ENCODE results near the gene SLC43A2. TPM values are rescaled to one million over a fixed set of nuclear protein-coding genes. Genes with fewer than 3 reads are reported as not detected.

The SLC43A2 gene
- total and polyA plus RNA-seq, 2 of the 13 experiments (the other 11 are each of a cell fraction or from before 2014, with no cell fraction given) = 7.3 to 20.0 TPM

GRCh38 chr17:1649844-1650501 is 21.3 kb upstream of the SLC43A2 start, which contains the start of gene RILP (continued):
- TF ChIP-seq ZNF407 (CRISPR knock-in tag; IDR thresholded peaks at IDR 0.05; ENCODE audit: not compliant biosample characterization) = no peak
- no peak for TF ChIP-seq THAP7 (CRISPR knock-in tag; IDR thresholded peaks at IDR 0.05)
- no peak for TF ChIP-seq MZF1 (CRISPR knock-in tag; IDR thresholded peaks at IDR 0.05; ENCODE audit: borderline replicate concordance)
- no peak for TF ChIP-seq NONO (IDR thresholded peaks at IDR 0.05)
- TF ChIP-seq NONO (CRISPR knock-in tag; conservative IDR thresholded peaks at IDR 0.05) = 0 out of 2 replicates have a peak, but pooled peaks have one; percentile 1
- peak; percentile 46; the same call in 1 of the 2 replicates for TF ChIP-seq ZBTB21 (CRISPR knock-in tag; IDR thresholded peaks at IDR 0.05)
- TF ChIP-seq LBX2 (CRISPR knock-in tag; IDR thresholded peaks at IDR 0.05; ENCODE audit: borderline replicate concordance) = no peak; the same call in 1 of the 2 replicates
- no peak for TF ChIP-seq TBP (CRISPR knock-in tag; IDR thresholded peaks at IDR 0.05)
- TF ChIP-seq ZNF605 (CRISPR knock-in tag; IDR thresholded peaks at IDR 0.05) = peak; percentile 65; the same call in 1 of the 2 replicates
- no peak for TF ChIP-seq AKNA (CRISPR knock-in tag; IDR thresholded peaks at IDR 0.05; ENCODE audit: borderline replicate concordance)
- TF ChIP-seq TEAD3 (CRISPR knock-in tag; optimal IDR thresholded peaks at IDR 0.05; ENCODE audit: borderline replicate concordance) = peak; percentile 35
- TF ChIP-seq SOX6 (IDR thresholded peaks at IDR 0.05) = no peak
- TF ChIP-seq SOX6 (CRISPR knock-in tag; IDR thresholded peaks at IDR 0.05) = no peak; the same call in none of the 2 replicates
- no peak for TF ChIP-seq GABPA (IDR thresholded peaks at IDR 0.05; ENCODE audit: low read depth, low read length)
- TF ChIP-seq GABPA (CRISPR knock-in tag; IDR thresholded peaks at IDR 0.05; ENCODE audit: low read depth) = peak; percentile 65
- no peak for TF ChIP-seq MATR3 (CRISPR knock-in tag; IDR thresholded peaks at IDR 0.05)

All from HepG2 (cell line).